HG03354 (cell line): ENCODE measurements around the gene SERPINB13.
A peak's percentile ranks its signal among the peaks of the same experiment; 100 is the strongest.

ENCODE experiments used
- ATAC-seq: cut with Tn5 transposase; IDR thresholded peaks from one replicate; pipeline ENCODE4 v1.9.1; 2021; ENCODE audit warnings: mild to moderate bottlenecking; ENCODE audit not compliant: unreplicated experiment, poor library complexity, severe bottlenecking

The SERPINB13 gene

DNA sequence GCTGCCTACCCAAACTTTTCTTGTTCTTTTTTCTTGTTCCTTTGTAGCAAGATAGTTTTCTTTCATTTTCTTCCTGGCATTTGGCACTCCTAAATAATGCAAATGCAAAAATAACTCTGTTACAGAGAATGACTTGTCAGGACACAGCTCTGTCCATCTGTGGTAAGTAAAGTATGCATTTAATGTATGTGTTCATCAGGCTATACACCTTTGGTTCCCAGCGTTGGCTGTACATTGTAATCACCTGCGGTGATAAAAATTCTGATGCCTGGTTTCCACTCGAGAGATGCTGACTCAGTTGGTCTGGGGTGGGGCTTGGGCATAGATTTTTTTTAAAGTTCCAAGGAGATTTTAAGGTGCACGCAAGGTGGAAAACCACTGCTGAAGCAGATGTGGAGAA, at the start of gene SERPINB13:
Gene SERPINB13 (plus strand): TSS at position 378 of the 400 bp plus-strand sequence. CDS start 1,325 bp downstream, outside the sequence.
- no peak for ATAC-seq

- ATAC-seq: no peak
These were observed 47.1 kb upstream of the SERPINB13 start for GRCh38 chr18:63539904-63540510.

- ATAC-seq: no peak
These were observed 45.1 kb upstream of the SERPINB13 start, which contains the start of gene SERPINB12 for GRCh38 chr18:63542069-63542468. TSS of gene SERPINB12 (plus strand) at chr18:63542369. CDS start at chr18:63556160, 13,791 bp downstream.

DNA sequence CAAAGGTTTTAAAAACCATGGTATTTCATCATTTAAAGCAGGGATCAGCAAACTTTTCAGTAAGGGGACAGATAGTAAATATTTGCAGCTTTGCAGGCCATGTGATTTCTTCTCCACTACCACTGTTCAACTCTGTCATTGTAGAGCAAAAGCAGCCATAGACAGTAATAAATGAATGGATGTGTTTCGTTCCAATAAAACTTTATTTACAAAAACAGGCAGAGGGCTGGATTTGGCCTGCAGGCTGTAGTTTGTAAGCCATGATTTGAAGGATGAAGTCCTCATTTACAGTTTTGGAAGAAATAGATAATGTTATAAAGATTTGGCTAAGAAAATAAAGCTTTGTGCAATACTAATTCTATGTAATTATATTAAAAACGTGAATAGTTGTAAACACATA, 43.1 kb upstream of the SERPINB13 start:
- no peak for ATAC-seq

DNA sequence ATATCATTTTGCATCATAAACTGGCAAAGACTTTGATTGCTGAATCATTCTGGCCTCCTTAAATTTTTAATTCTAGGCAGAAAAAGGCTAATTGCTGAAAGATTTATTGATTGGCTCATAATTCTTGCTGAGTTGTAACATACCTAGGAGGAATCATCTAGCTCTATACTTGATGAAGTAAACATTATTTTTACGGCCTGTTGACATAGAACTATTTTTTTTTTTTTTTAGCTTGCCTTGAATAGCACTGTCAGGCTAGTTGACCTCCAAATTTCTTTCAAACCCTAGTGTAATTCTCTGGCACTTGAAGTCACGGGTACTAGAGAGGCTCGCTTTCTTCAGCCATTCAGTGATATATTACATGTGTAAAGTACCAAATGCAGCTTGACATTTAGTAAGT, 42.1 kb upstream of the SERPINB13 start:
- ATAC-seq: no peak

GRCh38 chr18:63550068-63550467, 37.1 kb upstream of the SERPINB13 start:
- ATAC-seq: no peak

DNA sequence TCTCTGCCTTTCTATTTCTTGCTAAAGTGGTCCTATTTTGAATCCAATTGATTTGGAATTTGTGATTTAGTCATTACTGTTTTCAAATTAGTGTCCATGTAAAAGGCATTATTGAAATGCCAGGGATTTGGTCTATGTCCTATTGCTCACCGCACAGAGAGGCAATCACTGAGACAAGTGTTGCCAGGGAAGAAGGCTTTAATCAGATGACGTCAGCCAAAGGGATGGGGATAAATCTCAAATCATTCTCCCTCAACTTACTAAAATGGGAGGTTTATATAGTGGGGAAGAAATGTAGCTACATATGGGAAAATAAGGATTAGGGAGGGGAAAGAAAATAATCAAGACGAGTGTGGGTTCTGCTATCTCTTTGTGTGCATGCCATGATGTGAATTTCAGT, 35.4 kb upstream of the SERPINB13 start:
- no peak for ATAC-seq

DNA sequence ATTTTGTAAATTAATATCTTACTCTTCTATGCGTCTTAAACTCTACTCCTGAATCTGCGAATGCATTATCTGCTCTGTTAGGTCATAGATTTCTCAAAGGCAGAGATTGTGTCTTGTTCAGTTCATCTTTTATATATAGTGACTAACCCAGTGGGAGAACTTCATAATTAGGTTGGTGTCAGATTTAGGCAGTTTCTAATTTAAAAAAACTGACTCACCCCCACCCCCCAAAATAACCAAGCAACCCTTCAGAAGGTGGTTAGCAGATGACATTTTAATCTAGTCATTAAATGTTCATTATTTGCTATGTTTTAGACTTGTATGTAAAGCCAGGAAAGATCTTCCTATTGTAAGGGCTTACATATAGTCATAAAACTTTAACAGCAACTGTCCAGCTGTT, 34.6 kb upstream of the SERPINB13 start:
- no peak for ATAC-seq

GRCh38 chr18:63553081-63553480, 34.1 kb upstream of the SERPINB13 start:
- ATAC-seq: no peak

GRCh38 chr18:63559567-63560491, 27.3 kb upstream of the SERPINB13 start:
- no peak for ATAC-seq

DNA sequence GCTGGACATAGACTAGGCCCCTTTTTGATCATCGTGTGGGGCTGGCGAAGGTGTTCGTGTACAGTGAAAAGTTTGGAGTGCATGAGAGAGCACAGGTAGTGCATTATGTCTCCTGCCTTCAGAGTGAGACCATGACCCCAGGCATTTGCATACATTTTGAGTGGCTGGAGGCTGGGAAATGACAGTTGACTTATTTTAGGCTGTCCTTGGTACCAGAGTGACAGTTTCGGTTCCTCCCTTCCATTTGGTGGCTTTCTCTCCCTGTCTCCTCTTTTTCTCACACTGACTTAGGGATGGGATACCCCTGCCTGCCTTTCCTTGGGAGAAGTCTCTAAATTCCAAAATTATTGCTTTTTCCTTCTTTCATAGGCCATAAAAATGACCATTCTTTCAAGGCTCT, 24.9 kb upstream of the SERPINB13 start:
- ATAC-seq: peak; percentile 75

GRCh38 chr18:63564021-63564420, 23.1 kb upstream of the SERPINB13 start:
- ATAC-seq: no peak

- no peak for ATAC-seq
These were observed 22.6 kb upstream of the SERPINB13 start for GRCh38 chr18:63564561-63564960.

GRCh38 chr18:63567276-63567675, 19.9 kb upstream of the SERPINB13 start:
- no peak for ATAC-seq

DNA sequence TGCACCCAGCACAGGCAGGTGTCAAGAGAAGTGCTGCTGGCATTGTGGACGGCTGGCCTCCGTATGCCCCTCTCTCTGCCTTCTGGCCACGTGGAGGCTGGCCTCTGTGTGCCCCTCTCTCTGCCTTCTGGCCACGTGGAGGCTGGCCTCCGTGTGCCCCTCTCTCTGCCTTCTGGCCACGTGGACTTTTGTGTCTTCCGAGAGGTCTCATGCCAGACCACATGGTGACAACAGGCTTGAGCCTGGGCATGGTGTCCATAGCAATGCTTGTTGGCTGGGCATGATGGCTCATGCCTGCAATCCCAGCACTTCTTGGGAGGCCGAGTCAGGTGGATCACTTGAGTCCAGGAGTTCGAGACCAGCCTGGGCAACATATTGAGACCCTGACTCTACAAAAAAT, 19.3 kb upstream of the SERPINB13 start:
- no peak for ATAC-seq

DNA sequence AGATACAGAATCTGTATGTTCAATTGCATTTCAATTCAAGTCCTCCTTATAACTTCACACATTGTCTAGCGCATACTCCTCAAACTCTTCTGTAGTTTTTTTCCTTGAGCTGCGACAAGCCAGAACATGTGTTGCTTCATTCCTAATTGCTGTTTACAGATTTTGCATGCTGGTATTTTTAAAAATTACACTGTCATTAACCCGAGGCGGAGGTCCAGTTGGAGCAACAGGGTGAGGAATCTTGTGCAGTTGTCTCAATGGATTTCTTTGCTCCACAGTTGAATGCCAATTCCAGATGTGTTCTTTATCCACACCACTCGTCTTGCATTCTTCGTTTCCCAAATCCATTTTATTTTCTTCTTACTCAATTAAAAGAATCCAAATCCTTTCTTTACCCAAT, 16.4 kb upstream of the SERPINB13 start:
- no peak for ATAC-seq

- no peak for ATAC-seq
These were observed 11.5 kb upstream of the SERPINB13 start for GRCh38 chr18:63575681-63576080.

DNA sequence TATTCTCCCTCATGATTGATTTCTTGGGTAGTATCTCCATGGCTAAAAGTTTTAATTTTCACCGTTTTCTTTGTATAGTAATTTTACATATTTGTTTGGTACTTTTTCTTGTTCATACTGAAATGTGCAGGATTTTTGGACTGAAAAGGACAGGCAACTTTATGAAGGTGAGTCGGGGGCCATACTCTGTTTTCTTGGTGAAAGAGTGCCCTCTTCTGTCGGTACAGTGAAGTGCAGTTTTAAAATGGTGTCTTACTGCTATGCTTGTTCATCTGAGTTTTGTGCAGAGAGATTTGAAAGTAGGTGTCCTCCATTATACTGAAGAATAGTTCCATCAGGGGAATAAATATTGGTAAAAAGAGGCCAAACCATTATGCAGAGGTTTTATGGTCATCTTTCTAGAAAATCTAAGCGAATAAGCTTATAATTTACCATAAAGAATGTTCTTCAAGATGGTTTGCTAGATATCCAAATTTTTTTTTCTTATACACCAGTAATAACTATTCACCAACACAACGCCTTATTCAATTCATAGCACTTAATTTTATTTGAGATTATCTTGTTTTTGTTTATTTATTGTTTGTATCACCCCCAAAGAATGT, 8.7 kb upstream of the SERPINB13 start:
- peak; percentile 85 for ATAC-seq

GRCh38 chr18:63579616-63580015, 7.5 kb upstream of the SERPINB13 start:
- no peak for ATAC-seq

DNA sequence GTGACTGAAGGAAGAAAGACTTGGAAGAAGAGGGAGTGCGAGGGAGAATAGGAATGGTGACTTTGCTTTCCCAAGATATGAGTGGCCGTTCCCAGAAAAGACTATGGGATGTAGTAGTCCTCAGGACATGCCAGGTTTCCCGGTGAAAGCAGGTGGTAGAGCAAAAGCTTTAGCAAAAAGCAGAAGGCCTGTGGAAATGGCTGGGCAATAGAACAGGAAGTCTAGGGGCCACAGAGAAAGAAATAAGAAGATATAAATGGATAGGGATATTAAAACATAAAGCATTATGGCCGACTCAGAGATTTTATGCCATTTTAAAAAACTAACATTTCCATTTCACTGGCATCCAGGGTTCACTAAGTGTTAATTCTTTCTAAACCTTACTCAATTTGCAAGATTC, 1.2 kb upstream of the SERPINB13 start:
- no peak for ATAC-seq

DNA sequence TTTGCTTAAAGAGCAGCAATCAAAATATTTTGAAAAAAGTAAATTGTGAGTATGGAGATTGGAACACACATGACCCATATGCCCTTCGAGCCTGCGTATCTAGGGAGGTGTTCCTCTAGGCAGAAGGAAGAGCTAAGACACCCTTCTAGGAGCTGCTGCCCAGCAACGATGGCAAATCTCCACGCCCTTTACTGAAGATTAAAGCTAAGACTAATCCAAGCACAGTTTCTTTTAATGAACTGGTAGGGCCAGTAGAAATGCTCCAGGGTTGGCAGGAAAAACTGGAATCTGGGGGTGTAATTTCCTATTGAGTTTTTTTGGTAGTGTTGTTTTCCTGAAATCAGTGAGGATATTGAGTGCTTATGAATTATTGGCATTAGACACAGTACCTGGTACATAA, 712 bp upstream of the SERPINB13 start:
- no peak for ATAC-seq
